Measurements from ENCODE around the gene ATG16L1.
A peak's percentile ranks its signal among the peaks of the same experiment; 100 is the strongest.

The ATG16L1 gene

GRCh38 chr2:233227346-233227978 lies 24.0 kb upstream of the ATG16L1 start:
- no peak for DNase-seq (ENCODE audit: low read depth in 2 of 2)

GRCh38 chr2:233228376-233228775 lies 23.1 kb upstream of the ATG16L1 start:
- no peak for DNase-seq (ENCODE audit: low read depth in 2 of 2)

GRCh38 chr2:233233618-233234230 lies 17.7 kb upstream of the ATG16L1 start:
- no peak for DNase-seq (ENCODE audit: low read depth in 2 of 2)

- DNase-seq (ENCODE audit: low read depth in 2 of 2): no peak
Observed at GRCh38 chr2:233234264-233234663, 17.2 kb upstream of the ATG16L1 start.

- DNase-seq (ENCODE audit: low read depth in 2 of 2): no peak
Observed at GRCh38 chr2:233234996-233235395, 16.5 kb upstream of the ATG16L1 start.

- DNase-seq (ENCODE audit: low read depth in 2 of 2): no peak
Observed at GRCh38 chr2:233235977-233236376, 15.5 kb upstream of the ATG16L1 start.

GRCh38 chr2:233236820-233237589 lies 14.5 kb upstream of the ATG16L1 start:
- no peak for DNase-seq (ENCODE audit: low read depth in 2 of 2)

GRCh38 chr2:233240897-233241296 lies 10.6 kb upstream of the ATG16L1 start:
- no peak for DNase-seq (ENCODE audit: low read depth in 2 of 2)

GRCh38 chr2:233241803-233242202 lies 9.7 kb upstream of the ATG16L1 start:
- DNase-seq (ENCODE audit: low read depth in 2 of 2): no peak

GRCh38 chr2:233242231-233242927 lies 9.1 kb upstream of the ATG16L1 start:
- DNase-seq (ENCODE audit: low read depth in 2 of 2): no peak

GRCh38 chr2:233243348-233243747 lies 8.1 kb upstream of the ATG16L1 start:
- DNase-seq (ENCODE audit: low read depth in 2 of 2): no peak

GRCh38 chr2:233244818-233245217 lies 6.7 kb upstream of the ATG16L1 start:
- DNase-seq (ENCODE audit: low read depth in 2 of 2): no peak

GRCh38 chr2:233245406-233245805 lies 6.1 kb upstream of the ATG16L1 start:
- no peak for DNase-seq (ENCODE audit: low read depth in 2 of 2)

GRCh38 chr2:233247116-233247515 lies 4.4 kb upstream of the ATG16L1 start:
- no peak for DNase-seq (ENCODE audit: low read depth in 2 of 2)

GRCh38 chr2:233247744-233248143 lies 3.7 kb upstream of the ATG16L1 start:
- DNase-seq (ENCODE audit: low read depth in 2 of 2): peak in 1 of 2 donors; percentile 39

GRCh38 chr2:233248999-233249398 lies 2.5 kb upstream of the ATG16L1 start:
- no peak for DNase-seq (ENCODE audit: low read depth in 2 of 2)

- DNase-seq (ENCODE audit: low read depth in 2 of 2): no peak
Observed at GRCh38 chr2:233250568-233250967, 905 bp upstream of the ATG16L1 start.

GRCh38 chr2:233250985-233251305 lies 528 bp upstream of the ATG16L1 start:
- no peak for DNase-seq (ENCODE audit: low read depth in 2 of 2)

- DNase-seq (ENCODE audit: low read depth in 2 of 2): no peak
Observed at GRCh38 chr2:233252227-233252626, 754 bp downstream of the ATG16L1 start.

GRCh38 chr2:233255151-233255550 lies 3.7 kb downstream of the ATG16L1 start:
- no peak for DNase-seq (ENCODE audit: low read depth in 2 of 2)

- DNase-seq (ENCODE audit: low read depth in 2 of 2): no peak
Observed at GRCh38 chr2:233256048-233256447, 4.6 kb downstream of the ATG16L1 start.

- DNase-seq (ENCODE audit: low read depth in 2 of 2): no peak
Observed at GRCh38 chr2:233258211-233258610, 6.7 kb downstream of the ATG16L1 start.

- DNase-seq (ENCODE audit: low read depth in 2 of 2): no peak
Observed at GRCh38 chr2:233259730-233260129, 8.3 kb downstream of the ATG16L1 start.
